GM12872 (cell line): Measurements from ENCODE around the gene YBX2.

ENCODE experiments used
- TF ChIP-seq, protein P1 (sequence below): IDR thresholded peaks from 3 replicates; pipeline ENCODE4 v1.5.1; 2011; ENCODE audit warnings: low read depth, mild to moderate bottlenecking, low read length, moderate library complexity; ENCODE audit not compliant: insufficient read depth

YBX2 gene

DNA sequence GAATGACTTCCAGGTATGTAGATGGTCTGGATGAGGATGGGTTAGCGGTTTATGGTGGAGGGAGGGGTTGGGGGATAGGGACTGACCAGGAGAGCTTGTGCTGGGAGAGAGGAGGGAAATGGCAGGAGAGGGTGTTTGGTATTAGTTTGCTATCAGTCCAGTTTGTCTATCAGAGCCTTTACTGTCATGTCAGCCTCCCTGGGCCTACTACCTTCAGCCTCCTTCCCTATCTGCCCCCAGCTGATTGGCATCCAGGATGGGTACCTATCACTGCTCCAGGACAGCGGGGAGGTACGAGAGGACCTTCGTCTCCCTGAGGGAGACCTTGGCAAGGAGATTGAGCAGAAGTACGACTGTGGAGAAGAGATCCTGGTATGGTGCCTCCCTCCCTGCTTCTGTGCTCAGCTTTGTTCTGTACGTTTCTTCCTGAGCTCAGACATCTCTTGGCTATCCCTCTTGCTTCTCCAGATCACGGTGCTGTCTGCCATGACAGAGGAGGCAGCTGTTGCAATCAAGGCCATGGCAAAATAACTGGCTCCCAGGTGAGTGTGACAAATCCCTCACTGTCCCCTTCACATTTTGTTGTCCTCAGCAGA, 16.8 kb upstream of the YBX2 start:
- TF ChIP-seq, protein P1, sequence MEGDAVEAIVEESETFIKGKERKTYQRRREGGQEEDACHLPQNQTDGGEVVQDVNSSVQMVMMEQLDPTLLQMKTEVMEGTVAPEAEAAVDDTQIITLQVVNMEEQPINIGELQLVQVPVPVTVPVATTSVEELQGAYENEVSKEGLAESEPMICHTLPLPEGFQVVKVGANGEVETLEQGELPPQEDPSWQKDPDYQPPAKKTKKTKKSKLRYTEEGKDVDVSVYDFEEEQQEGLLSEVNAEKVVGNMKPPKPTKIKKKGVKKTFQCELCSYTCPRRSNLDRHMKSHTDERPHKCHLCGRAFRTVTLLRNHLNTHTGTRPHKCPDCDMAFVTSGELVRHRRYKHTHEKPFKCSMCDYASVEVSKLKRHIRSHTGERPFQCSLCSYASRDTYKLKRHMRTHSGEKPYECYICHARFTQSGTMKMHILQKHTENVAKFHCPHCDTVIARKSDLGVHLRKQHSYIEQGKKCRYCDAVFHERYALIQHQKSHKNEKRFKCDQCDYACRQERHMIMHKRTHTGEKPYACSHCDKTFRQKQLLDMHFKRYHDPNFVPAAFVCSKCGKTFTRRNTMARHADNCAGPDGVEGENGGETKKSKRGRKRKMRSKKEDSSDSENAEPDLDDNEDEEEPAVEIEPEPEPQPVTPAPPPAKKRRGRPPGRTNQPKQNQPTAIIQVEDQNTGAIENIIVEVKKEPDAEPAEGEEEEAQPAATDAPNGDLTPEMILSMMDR: no peak

DNA sequence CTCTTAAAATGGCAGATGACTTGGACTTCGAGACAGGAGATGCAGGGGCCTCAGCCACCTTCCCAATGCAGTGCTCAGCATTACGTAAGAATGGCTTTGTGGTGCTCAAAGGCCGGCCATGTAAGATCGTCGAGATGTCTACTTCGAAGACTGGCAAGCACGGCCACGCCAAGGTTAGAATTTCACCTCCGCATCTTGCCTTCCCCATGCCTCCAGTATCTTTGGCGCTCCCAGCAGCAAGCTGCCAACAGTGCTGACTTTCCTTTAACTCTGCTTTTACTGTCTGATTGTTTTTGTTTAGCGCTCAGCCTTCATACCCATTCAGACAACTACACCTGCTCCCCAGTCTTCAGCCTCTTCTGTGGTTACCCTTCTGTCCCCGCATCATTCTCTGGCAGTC, 15.2 kb upstream of the YBX2 start:
- TF ChIP-seq, protein P1: no peak

DNA sequence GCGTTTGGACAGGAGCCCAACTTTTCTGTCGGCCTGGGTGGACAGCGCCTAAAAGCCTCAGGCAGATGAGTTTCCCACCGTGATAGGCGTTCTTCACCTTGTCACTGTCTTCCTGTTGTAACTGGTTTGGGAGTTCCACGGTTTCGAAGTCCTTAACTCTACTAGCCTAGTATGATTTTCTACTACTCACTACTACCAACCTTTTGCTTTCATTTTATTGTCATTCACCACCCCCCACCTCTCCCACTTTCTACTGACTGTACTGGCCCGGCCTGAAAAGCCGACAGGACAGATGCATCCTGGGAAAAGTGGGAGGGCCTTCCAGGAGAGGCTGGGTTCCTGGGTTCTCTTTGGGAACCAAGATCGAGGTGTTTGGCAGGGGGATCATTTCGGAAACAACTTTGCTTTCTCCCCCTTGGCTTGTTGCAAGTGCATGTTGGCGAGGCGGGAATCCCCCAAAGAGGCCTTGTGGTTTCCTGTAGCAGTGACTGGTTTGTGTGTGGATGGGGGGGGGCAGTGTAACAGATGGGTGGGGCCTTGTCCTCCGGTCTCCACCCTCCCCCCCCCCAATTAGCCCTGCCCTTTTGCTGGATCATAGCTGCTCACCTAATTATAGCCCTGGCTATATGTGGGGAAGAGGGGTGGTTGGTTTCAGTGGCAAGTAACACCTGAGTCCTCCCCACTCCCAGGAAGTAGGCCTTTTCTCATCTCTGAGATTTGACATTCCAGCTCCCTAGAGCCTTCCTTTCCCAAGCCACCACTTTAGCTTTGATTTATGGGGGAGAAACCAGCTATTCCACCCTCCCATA, 14.4 kb upstream of the YBX2 start:
- TF ChIP-seq, protein P1: no peak

DNA sequence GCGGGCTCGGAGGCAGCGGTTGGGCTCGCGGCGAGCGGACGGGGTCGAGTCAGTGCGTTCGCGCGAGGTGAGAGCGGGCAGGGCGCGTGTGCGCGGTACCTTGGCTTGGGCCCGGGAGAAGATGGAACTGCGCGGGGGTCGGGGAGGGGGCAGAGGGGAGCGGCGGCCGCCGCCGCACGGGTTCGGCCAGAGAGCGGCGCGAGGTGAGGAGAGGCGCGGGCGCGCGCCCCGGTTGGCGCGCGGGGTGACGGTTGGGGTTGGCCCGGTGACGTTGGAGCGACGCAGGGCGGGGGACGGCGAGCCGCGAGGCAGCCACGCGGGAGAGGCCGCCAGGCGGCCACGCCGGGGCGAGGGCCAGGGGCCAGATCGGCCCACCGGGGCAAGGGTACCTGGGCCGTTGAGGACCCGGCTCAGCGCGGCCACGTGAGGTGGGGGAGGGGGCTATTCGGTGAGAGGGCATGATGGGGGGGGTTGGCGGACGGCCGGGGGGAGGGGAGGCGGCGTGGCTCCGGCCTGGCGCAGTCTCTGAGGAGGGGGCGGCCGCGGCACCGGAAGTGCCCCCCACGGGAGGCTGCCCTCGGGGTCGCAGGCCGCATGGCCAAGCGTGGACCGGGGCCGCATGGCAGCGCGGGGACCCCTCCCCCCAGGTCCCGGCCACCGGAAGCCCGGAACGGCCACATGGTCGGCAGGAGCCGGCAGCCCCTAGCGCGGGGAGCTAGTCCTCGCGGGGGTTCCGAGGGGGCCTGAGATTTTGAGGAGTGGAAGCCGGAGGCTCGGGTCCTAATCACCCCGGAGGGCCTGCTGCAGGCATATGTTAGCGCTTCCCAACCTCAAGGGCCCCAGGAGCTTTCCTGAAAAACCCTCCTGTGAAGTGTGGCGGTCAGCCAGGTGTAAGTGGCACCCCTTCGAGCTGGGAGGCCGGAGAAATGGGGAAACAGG, 13.5 kb upstream of the YBX2 start:
- TF ChIP-seq, protein P1: no peak

DNA sequence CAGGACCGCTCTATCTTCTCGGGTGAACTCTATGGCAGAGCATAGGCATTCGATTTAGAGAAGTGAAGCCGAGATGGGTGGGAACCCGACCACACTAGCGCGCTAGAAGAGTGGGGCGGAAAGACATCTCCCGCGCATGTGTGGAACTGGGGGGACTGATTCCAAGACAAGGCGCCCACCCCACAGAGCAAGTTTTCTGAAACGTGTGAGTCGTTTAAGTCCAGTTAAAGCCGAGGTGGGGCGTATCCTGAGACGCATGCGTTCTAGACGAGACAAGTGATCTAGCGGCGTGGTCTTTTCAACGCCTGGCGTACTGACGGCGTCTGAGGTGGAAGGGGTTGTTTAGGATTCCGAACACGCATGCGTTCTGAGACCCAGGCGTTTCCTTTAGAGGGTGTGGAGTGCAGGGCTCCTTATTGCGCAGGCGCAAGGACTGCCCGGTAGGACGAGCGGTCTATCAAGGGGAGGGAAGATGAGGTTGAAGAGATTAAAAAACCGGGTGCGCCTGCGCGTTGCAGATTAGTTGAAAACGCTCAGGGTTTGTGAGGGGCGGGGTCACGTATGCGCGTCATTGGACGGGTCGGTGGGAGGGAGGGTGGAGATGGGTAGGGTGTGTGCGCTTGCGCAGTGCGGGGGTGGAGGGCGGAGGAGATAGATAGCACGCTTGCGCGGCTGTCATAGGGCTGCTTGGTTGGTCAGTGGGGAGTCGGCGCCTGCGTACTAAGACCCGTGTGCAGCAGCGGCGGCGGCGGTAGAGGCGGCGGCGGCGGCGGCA, 12.7 kb upstream of the YBX2 start, which contains the start of gene EIF5A:
TSS of gene EIF5A (plus strand) at position 718 of the 775 bp plus-strand sequence. CDS start 2,008 bp downstream, outside the sequence.
- TF ChIP-seq, protein P1: no peak

DNA sequence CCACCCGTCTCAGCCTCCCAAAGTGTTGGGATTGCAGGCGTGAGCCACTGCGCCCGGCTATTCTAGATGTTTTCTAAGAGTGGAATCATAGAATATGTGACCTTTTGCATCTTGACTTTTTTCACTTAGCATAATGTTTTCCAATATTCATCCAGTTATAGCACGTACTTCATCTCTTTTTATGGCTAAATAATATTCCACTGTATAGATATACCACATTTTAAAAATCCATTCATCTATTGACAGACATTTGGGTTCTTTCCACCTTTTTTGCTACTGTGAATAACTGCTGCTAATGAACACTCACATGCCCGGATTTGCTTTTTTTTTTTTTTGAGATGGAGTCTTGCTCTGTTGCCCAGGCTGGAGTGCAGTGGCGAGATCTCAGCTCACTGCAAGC, 9.7 kb upstream of the YBX2 start:
- TF ChIP-seq, protein P1: no peak
